ENCODE data around the gene DPH1. TPM values are rescaled to one million over a fixed set of nuclear protein-coding genes. Genes with fewer than 3 reads are reported as not detected.
A peak's percentile ranks its signal among the peaks of the same experiment; 100 is the strongest.

Gene DPH1
- polyA plus RNA-seq, 1 of the 3 experiments (the other 2 are of a cell fraction) = 36.2 TPM

DNA sequence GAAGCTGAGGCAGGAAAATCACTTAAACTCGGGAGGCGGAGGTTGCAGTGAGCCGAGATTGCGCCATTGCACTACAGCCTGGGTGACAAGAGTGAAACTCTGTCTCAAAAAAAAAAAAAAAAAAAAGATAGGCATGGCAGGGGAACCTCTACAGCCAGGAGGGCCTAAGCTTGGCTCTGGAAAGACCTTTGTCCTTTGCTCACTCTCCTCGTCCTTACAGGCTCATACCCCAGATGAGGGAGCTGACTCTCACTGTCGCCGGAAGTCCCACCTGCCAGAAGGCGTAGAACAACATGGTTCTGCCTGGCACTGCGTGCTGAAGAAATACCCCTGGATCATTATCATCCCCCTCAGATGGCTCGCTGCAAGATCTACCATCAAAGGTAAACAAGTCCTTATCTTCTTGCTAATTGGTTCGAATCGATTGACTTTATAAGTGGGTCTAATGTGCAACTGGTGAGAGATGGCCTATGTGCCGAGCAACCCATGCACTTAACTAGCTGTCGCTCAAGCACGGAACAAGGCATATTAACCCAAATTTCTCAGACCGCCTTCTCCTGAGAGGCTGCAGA lies 34.5 kb upstream of the DPH1 start:
- no peak for DNase-seq
- Histone ChIP-seq H3K27me3 (ENCODE audit: insufficient read depth) (no peaks in the 10 kb centered on the region), H3F3A (replicated peaks; ENCODE audit: insufficient read depth) (no peaks in the 10 kb centered on the region), H3K9me2 (no peaks in the 10 kb centered on the region), H3K4me2 (no peak overlapping the region), H3K79me2 (ENCODE audit: insufficient read depth) (no peaks in the 10 kb centered on the region), H3K4me1 (ENCODE audit: control insufficient read depth in 1 of 2, insufficient read depth in 2 of 2, low read depth in 1 of 2, low read length in 1 of 2) (peaks cover 0 to 33% of the 10 kb centered on the region in 2 experiments; a peak in 1 of 4 replicates), H3K4me3 (ENCODE audit: low read depth in 2 of 2, low read length in 1 of 2) (no peak overlapping the region), H3K27ac (ENCODE audit: low read depth in 2 of 2, low read length in 1 of 2) (peak overlapping the region in 1 of 2 experiments; percentile 88; a peak in 2 of 4 replicates), H3K36me3 (replicated peaks in 1 of 2; ENCODE audit: control insufficient read depth in 1 of 2, insufficient read depth in 2 of 2, low read length in 1 of 2) (no peaks in the 10 kb centered on the region), H4K20me1 (ENCODE audit: insufficient read depth) (no peaks in the 10 kb centered on the region), H2AFZ (ENCODE audit: low read depth) (no peak overlapping the region), H3K9ac (no peak overlapping the region), H3K9me3 (no peaks in the 10 kb centered on the region)
- whole genome bisulfite sequencing (ENCODE audit: low lambda C conversion rate) = 90% methylated on average over 13 of the region's 16 CpGs
- ChIA-PET CTCF (interaction anchor here (1.0 to 2.9 kb wide), 4 partner anchors 9 to 86 kb away, joined by 3 to 23 read pairs (median 6); partner anchors contain the start of gene RTN4RL1), POLR2A (interaction anchor here (1.2 kb wide), 1 partner anchor 80 kb away, joined by 4 read pairs; no protein-coding TSS in a partner anchor)
- TF ChIP-seq POLR2AphosphoS5 (IDR thresholded peaks at IDR 0.05; ENCODE audit: low read depth, low read length) (no peak), EZH2phosphoT487 (IDR thresholded peaks at IDR 0.05; ENCODE audit: borderline replicate concordance, low read depth) (no peak), EP300 (IDR thresholded peaks at IDR 0.05; ENCODE audit: borderline replicate concordance in 1 of 2, low read depth in 1 of 2, low read length in 1 of 2) (no peak), MXI1 (IDR thresholded peaks at IDR 0.05; ENCODE audit: low read depth, low read length) (no peak), FOSL2 (IDR thresholded peaks at IDR 0.05; ENCODE audit: borderline replicate concordance, low read depth) (no peak), NFIC (IDR thresholded peaks at IDR 0.05; ENCODE audit: borderline replicate concordance) (no peak)

DNA sequence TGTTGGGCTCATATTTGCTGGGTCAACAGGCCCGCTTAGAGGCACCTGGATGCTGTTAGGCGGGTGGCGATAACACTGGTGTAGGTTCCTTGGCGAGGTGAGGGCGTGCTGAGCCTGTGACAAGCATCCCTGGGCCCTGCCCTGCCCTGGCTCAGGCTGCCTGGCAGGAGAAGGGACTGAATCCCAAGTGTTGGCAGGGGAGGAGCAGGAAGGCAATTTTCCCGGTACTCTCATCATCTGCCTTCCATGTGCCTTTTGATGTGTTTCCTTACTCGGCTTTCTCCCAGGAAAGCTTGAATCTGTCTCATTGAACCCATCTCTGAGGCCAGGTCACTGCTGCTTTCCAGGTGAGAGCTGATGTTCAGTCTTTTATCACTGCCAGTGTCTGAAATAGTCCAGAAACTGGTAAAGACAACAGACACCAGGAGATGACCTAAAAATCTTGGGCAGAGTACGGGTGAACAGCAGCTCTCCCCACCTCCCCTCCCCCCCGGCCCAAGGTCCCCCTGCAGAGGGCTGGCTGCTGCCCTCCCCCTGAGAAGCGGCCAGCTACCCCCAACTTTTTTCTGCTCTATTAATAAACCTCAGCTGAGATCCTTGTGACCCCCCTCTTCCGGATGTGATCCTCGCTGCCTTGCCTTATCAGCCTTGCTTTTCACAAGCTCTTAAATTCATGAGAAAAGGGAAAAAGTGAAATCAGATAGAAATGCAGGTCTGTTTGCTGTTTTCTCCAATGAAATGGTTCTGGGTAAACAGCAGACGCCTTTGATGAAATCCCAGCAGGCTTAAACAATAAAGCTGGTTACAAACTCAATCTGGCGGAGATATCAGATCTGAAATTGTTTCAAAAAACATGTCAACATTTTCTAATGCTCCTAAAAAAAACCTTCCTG lies 33.8 kb upstream of the DPH1 start:
- Histone ChIP-seq H2AFZ (ENCODE audit: low read depth) (no peak overlapping the region), H4K20me1 (ENCODE audit: insufficient read depth) (no peaks in the 10 kb centered on the region), H3K9me3 (no peaks in the 10 kb centered on the region), H3K27me3 (ENCODE audit: insufficient read depth) (no peaks in the 10 kb centered on the region), H3K9ac (no peak overlapping the region), H3K9me2 (no peaks in the 10 kb centered on the region), H3K36me3 (replicated peaks in 1 of 2; ENCODE audit: control insufficient read depth in 1 of 2, insufficient read depth in 2 of 2, low read length in 1 of 2) (no peaks in the 10 kb centered on the region), H3K4me1 (ENCODE audit: control insufficient read depth in 1 of 2, insufficient read depth in 2 of 2, low read depth in 1 of 2, low read length in 1 of 2) (peaks cover 0 to 33% of the 10 kb centered on the region in 2 experiments; a peak in 1 of 4 replicates), H3F3A (replicated peaks; ENCODE audit: insufficient read depth) (no peaks in the 10 kb centered on the region), H3K4me2 (no peak overlapping the region), H3K79me2 (ENCODE audit: insufficient read depth) (no peaks in the 10 kb centered on the region), H3K27ac (ENCODE audit: low read depth in 2 of 2, low read length in 1 of 2) (peak overlapping the region in 1 of 2 experiments; percentile 88; a peak in 2 of 4 replicates), H3K4me3 (ENCODE audit: low read depth in 2 of 2, low read length in 1 of 2) (no peak overlapping the region)
- DNase-seq = peak; percentile 77
- POLR2A ChIA-PET = interaction anchor here (1.2 kb wide), 1 partner anchor 80 kb away, joined by 4 read pairs; no protein-coding TSS in a partner anchor
- 73% methylated on average over 12 of the region's 14 CpGs for WGBS (ENCODE audit: low lambda C conversion rate)
- CTCF ChIA-PET = interaction anchor here (0.7 to 2.9 kb wide), 12 partner anchors 8 to 248 kb away, joined by 3 to 23 read pairs (median 4); partner anchors contain the start of genes OVCA2 and RTN4RL1
- TF ChIP-seq NFIC (IDR thresholded peaks at IDR 0.05; ENCODE audit: borderline replicate concordance) (no peak), TCF12 (IDR thresholded peaks at IDR 0.05) (no peak), FOSL2 (IDR thresholded peaks at IDR 0.05; ENCODE audit: borderline replicate concordance, low read depth) (no peak), NRF1 (IDR thresholded peaks at IDR 0.05; ENCODE audit: low read depth, low read length) (no peak), TAF1 (IDR thresholded peaks at IDR 0.05; ENCODE audit: borderline replicate concordance, low read depth, low read length) (no peak), EZH2phosphoT487 (IDR thresholded peaks at IDR 0.05; ENCODE audit: borderline replicate concordance, low read depth) (no peak), GATA2 (CRISPR knock-in tag; IDR thresholded peaks at IDR 0.05) (peak; percentile 82), JUND (IDR thresholded peaks at IDR 0.05) (no peak), POLR2AphosphoS5 (IDR thresholded peaks at IDR 0.05; ENCODE audit: low read depth, low read length) (no peak), MEF2A (IDR thresholded peaks at IDR 0.05; ENCODE audit: borderline replicate concordance, low read depth) (no peak)
- TF ChIP-seq, protein P1, sequence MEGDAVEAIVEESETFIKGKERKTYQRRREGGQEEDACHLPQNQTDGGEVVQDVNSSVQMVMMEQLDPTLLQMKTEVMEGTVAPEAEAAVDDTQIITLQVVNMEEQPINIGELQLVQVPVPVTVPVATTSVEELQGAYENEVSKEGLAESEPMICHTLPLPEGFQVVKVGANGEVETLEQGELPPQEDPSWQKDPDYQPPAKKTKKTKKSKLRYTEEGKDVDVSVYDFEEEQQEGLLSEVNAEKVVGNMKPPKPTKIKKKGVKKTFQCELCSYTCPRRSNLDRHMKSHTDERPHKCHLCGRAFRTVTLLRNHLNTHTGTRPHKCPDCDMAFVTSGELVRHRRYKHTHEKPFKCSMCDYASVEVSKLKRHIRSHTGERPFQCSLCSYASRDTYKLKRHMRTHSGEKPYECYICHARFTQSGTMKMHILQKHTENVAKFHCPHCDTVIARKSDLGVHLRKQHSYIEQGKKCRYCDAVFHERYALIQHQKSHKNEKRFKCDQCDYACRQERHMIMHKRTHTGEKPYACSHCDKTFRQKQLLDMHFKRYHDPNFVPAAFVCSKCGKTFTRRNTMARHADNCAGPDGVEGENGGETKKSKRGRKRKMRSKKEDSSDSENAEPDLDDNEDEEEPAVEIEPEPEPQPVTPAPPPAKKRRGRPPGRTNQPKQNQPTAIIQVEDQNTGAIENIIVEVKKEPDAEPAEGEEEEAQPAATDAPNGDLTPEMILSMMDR (IDR thresholded peaks at IDR 0.05) = no peak
- TF ChIP-seq, protein P2, sequence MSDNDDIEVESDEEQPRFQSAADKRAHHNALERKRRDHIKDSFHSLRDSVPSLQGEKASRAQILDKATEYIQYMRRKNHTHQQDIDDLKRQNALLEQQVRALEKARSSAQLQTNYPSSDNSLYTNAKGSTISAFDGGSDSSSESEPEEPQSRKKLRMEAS (IDR thresholded peaks at IDR 0.05; ENCODE audit: low read depth) = no peak
- TF ChIP-seq, protein P3, sequence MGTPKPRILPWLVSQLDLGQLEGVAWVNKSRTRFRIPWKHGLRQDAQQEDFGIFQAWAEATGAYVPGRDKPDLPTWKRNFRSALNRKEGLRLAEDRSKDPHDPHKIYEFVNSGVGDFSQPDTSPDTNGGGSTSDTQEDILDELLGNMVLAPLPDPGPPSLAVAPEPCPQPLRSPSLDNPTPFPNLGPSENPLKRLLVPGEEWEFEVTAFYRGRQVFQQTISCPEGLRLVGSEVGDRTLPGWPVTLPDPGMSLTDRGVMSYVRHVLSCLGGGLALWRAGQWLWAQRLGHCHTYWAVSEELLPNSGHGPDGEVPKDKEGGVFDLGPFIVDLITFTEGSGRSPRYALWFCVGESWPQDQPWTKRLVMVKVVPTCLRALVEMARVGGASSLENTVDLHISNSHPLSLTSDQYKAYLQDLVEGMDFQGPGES (IDR thresholded peaks at IDR 0.05; ENCODE audit: low read depth, low read length) = no peak
- TF ChIP-seq, protein P4, sequence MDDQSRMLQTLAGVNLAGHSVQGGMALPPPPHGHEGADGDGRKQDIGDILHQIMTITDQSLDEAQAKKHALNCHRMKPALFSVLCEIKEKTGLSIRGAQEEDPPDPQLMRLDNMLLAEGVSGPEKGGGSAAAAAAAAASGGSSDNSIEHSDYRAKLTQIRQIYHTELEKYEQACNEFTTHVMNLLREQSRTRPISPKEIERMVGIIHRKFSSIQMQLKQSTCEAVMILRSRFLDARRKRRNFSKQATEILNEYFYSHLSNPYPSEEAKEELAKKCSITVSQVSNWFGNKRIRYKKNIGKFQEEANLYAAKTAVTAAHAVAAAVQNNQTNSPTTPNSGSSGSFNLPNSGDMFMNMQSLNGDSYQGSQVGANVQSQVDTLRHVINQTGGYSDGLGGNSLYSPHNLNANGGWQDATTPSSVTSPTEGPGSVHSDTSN (IDR thresholded peaks at IDR 0.05) = no peak
- TF ChIP-seq, protein P5, sequence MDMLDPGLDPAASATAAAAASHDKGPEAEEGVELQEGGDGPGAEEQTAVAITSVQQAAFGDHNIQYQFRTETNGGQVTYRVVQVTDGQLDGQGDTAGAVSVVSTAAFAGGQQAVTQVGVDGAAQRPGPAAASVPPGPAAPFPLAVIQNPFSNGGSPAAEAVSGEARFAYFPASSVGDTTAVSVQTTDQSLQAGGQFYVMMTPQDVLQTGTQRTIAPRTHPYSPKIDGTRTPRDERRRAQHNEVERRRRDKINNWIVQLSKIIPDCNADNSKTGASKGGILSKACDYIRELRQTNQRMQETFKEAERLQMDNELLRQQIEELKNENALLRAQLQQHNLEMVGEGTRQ (IDR thresholded peaks at IDR 0.05; ENCODE audit: borderline replicate concordance, low read depth, low read length) = no peak
- TF ChIP-seq, protein P6, sequence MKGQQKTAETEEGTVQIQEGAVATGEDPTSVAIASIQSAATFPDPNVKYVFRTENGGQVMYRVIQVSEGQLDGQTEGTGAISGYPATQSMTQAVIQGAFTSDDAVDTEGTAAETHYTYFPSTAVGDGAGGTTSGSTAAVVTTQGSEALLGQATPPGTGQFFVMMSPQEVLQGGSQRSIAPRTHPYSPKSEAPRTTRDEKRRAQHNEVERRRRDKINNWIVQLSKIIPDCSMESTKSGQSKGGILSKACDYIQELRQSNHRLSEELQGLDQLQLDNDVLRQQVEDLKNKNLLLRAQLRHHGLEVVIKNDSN (IDR thresholded peaks at IDR 0.05; ENCODE audit: borderline replicate concordance, low read depth) = no peak

Data from SK-N-SH (cell line).